Fibroblast of skin of left biceps (primary cell): ENCODE data around the gene SHD.
"Not testable (repeated sequence)": the region's sequence is repeated elsewhere in the genome, so short reads cannot be mapped to it uniquely, and the experiment has no call there.

ENCODE experiments used
- DNase-seq, 2 experiments: peaks; one replicate each; pipeline ENCODE4 v3.0.0-alpha.2; 2013; ENCODE audit warnings: low read depth in 2 of 2

Gene SHD

DNA sequence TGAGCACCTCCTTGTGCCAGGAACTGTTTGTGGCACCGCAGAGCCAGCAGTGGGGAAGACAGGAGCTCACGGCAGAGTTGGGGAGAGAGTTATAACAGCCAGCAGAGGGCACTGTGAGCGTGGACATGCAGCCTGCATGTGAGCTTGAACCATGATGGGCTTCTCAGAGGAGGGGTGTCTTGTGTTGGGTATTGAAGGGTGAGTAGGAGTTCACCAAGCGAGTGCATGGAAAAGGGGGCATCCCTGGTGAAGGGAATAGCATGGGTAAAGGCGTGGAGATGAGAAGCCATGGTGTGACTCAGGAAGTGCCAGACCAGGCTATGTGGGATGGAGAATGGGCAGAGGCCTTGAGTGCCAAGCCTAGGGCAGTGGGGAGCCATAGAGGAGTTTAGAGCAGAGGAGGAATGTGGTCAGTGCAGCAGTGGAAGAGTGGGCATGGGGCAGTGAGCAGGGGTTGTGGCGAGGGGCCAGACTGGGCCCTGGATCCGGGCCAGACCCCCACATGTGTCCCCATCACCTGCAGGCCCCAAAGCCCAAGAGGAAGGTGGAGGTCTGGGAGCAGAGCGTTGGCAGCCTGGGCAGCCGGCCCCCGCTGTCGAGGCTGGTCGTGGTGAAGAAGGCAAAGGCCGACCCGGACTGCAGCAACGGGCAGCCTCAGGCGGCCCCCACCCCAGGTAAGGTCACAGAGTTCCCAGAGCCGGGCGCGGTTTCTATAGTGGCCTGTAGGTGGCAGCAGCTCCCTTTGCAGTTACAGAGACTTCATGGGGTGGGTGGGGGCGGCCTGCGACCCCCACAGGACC lies 11.8 kb upstream of the SHD start:
- no peak for DNase-seq

DNA sequence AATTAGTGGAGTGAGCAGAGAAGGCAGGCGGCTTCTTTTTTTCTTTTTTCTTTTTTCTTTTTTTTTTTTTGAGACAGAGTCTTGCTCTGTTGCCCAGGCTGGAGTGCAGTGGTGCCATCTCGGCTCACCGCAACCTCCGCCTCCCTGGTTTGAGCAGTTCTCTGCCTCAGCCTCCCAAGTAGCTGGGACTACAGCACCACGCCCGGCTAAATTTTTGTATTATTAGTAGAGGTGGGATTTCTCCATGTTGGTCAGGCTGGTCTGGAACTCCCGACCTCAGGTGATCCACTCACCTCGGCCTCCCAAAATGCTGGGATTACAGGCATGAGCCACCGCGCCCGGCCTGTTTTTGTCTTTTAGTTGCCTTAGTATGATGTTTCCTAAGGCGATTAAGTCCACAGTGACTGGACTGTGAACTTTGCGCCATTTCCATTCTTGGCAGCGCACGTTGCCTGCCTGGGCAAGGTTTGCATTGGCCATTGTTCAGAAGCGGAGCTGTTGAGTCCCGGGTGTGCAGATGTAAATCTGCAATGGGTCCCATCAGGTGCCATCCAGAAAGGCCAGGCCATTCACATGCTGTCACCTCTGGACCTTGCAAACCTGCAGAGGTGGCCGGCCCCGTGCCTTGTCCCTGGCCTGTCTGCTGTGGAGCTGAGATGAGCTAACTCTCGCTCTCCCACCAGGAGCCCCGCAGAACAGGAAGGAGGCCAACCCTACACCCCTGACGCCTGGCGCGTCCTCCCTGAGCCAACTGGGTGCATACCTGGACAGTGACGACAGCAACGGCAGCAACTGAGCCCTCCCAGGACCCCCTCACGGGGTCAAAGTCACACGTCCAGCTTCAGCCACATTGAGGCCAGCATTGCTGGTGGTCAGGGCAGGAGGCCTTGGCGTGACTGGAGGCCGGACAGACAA lies 10.9 kb upstream of the SHD start:
- no peak for DNase-seq

- no peak for DNase-seq
Measured at GRCh38 chr19:4268816-4269430, 10.1 kb upstream of the SHD start.

- no peak for DNase-seq
Measured at GRCh38 chr19:4272894-4273293, 6.2 kb upstream of the SHD start.

DNA sequence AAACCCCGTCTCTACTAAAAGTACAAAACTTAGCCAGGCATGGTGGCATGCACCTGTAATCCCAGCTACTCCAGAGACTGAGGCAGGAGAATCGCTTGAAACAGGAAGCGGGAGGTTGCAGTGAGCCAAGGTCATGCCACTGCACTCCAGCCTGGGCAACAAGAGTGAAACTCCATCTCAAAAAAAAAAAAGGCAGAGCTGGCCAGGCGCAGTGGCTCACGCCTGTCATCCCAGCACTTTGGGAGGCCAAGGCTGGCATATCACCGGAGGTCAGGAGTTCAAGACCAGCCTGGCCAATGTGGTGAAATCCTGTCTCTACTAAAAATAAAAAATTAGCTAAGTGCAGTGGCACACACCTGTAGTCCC lies 4.8 kb upstream of the SHD start:
- not testable (repeated sequence) for DNase-seq

GRCh38 chr19:4277191-4277696 lies 1.8 kb upstream of the SHD start:
- DNase-seq: no peak

- no peak for DNase-seq
Measured at GRCh38 chr19:4278010-4278409, 1.1 kb upstream of the SHD start.

DNA sequence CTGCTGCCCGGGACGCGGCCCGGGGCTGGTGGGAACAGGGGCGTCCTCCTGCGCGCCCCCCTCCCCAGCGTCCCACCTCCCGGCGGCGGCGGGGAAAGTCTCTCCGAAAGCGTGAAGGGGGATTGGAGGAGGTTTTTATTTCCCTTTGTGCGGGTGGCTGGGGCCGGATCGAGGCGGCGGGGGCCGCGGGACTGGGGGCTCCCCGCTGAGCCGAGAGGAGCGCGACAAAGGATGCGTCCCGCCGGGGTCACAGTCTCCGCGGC lies 132 bp downstream of the SHD start:
- no peak for DNase-seq

- no peak for DNase-seq
Measured at GRCh38 chr19:4279530-4280422, 710 bp downstream of the SHD start.

GRCh38 chr19:4284176-4284958 lies 5.3 kb downstream of the SHD start:
- DNase-seq: no peak

DNA sequence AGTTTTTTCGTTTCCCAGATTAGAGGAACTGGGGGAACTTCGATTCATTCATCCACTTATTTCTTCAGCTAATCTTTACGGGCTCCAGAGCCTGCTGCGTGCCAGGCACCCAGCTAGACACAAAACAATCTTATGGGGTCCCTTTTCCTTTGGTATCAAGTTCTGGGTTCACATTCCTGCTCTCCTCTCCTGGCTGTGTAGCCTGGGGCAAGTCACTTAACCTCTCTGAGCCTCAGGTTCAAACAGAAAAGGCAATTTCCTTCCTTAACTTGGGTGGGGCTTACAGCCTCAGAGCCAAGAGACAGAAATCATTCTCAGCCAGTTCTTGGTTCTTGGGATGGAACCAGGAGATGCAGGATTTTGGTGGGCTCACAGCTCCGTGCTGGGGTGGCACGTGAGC lies 5.9 kb downstream of the SHD start:
- DNase-seq: no peak

DNA sequence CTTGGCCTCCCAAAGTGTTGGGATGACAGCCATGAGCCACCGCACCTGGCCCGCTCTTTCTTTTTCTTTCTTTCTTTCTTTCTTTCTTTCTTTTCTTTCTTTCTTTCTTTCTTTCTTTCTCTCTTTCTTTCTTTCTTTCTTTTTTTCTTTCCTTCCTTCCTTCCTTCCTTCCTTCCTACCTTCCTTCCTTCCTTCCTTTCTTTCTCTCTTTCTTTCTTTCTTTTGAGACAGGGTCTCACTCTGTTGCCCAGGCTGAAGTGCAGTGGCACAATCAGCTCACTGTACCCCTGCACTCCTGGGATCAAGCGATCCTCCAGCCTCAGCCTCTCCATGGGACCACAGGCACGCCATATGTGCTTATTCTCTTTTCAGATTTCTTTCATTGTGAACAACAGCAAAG lies 7.1 kb downstream of the SHD start:
- not testable (repeated sequence) for DNase-seq

- DNase-seq: no peak
Measured at GRCh38 chr19:4288091-4288777, 9.2 kb downstream of the SHD start.

GRCh38 chr19:4291184-4291732 lies 12.2 kb downstream of the SHD start:
- DNase-seq: no peak

GRCh38 chr19:4292515-4292914 lies 13.4 kb downstream of the SHD start:
- DNase-seq: no peak

GRCh38 chr19:4294389-4294788 lies 15.3 kb downstream of the SHD start:
- no peak for DNase-seq

- no peak for DNase-seq
Measured at GRCh38 chr19:4295972-4296771, 17.1 kb downstream of the SHD start.

DNA sequence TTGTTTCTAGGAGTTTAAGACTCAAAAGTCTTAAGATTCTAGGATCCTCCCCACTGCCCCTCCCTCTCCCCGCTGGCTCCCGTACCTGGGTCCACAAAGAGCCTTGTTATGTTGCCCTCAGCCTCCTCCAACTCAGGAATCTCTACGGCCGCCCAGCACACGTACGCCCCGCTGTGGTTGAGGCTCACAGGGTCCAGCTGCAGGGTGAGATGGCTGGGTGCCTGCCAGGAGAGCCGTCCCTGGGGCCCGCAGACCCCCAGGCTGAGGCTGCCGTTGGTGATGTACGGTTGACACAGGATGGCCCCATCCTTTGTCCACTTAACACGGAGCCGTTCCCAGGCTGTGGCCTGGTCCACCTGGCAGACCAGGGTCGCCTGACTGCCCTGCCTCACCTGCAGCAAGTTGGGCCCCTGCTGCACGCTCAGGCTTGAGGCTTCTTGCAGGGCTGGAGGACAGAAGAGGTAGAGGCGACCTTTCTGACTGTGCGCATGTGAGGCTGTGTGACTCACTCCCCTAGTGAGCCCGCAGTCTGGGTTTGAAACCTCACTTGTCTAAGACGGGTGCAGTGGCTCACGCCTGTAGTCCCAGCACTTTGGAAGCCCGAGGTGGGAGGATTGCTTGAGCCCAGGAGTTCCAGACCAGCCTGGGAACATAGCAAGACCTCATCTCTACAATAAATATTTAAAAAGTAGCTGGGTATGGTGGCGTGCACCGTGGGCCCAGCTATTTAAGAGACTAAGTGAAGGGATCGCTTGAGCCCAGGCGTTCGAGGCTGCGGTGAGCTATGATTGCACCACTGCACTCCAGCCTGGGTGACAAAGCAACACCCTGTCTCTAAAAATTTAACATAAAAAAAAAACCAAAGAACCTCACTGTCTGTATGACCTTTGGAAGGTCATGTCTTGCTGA lies 19.1 kb downstream of the SHD start:
- no peak for DNase-seq
